ENCODE data around the gene TMEM154.

Gene TMEM154

DNA sequence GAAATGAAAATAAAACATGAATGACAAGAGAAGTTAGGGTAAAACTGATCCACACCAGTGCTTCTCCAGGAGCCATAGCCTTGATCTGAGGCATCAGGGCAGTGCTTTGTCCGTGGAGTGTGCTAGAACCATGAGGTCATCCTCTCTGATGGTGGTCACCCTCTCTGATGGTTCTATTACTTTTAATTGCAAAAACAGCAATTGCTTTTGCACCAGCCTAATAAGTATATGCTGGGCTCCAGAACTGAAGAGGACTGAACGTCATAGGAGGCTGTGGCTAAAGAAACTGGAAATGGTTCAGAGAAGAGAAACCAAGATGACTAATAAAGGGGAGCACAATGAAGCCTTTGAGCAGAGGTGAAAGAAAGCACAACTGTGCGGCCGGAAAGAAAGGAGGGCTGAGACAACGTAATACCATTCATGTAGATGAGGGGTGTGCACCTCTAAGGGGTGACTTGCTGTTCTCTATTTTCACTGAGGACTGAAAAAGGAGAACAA, 17.0 kb upstream of the TMEM154 start:
- peak in 1 of 2 donors; percentile 46 for DNase-seq (ENCODE audit: low read depth in 2 of 2)

- DNase-seq (ENCODE audit: low read depth in 2 of 2), result no peak
Measured at GRCh38 chr4:152693871-152694270, 14.1 kb upstream of the TMEM154 start.

DNA sequence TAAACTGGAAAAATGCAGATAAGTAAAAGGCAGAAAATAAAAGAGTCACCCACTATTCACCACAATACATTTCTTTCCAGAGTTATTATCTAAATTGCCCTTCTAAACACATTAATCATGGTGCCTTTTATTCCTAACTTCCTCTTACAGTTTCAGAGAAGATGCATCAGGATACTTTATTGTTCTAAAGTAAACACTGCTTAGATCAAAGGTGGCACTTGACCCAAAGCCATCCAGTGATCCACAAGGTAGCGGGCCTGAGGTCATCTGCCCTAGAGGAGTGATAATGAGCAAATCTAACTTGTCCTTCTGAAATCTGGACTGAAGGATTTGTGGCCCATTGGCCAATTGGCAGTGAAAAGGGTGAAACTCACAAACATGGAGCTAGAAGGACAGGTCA, 12.0 kb upstream of the TMEM154 start:
- no peak for DNase-seq (ENCODE audit: low read depth in 2 of 2)

DNA sequence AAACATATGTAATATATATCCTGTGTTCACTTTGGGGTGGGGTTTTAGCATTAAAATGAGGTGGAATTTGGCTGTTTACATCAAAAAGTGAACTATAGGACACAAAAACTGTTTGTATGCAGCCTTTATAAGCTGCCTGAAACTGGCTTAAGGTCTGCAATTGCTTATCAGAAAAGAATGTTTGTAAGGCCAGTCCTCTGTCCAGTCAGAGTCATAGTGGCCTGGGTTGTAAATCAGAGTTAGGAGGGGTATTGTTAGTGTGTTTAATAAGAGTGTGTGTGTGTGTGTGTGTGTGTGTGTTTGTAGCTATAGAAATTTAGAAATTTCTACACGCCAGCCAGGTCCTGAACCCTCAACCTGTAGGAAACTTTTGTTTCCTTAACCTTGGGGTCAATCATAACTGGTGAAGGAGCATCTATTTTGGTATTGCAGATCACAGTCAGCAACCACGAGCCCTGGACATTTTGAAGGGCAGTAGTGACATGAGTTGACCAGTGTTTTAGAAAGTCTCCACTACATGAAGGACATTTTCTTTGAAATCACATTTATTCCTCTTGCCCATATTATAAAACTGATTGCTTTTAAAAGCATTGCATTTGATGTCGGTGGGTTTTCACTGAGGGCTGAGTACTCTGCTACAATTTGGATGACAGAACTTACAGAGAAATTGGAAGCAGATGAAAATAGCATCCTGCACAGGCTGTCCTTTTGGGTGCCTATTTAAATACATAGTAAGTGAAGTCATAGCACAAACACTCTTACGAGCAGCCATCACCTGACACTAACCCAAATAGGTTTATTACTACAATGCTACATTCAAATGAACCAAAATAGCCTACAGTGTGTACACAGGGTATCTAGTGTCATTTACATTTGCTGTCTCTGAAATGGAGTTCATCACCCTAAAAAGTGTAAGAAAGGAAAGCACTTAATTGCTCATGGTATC, 11.2 kb upstream of the TMEM154 start:
- no peak for DNase-seq (ENCODE audit: low read depth in 2 of 2)

- no peak for DNase-seq (ENCODE audit: low read depth in 2 of 2)
Measured at GRCh38 chr4:152689615-152690501, 10.1 kb upstream of the TMEM154 start.

GRCh38 chr4:152687974-152688599, 8.3 kb upstream of the TMEM154 start:
- DNase-seq (ENCODE audit: low read depth in 2 of 2), result no peak

DNA sequence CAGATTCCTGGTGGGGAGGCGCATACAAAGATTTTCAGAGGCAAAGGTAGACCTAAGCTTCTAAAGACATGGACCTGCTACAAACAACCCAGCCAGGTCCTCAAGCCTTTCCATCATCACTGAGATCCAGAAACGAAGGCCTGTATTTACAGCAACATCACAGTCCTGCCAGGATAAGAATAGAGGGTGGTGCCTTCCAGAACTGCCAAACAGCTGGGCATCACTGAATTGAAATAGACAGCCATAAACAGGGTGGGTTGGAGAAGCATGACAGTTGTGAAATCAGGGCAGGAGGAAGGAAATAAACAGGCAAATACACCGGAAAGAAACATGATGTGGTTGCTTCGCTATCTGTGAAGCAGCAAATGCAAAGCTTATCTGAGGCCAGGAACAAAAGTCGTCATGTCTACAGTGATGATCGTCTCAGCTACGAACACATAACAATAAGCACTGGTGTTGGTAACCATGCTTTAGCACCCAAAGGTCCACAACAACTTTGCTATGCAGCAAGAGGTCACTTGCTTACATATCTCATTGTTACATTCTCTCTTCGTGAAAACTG, 6.7 kb upstream of the TMEM154 start:
- DNase-seq (ENCODE audit: low read depth in 2 of 2), result no peak

- DNase-seq (ENCODE audit: low read depth in 2 of 2), result no peak
Measured at GRCh38 chr4:152684587-152684986, 4.8 kb upstream of the TMEM154 start.

GRCh38 chr4:152684007-152684406, 4.2 kb upstream of the TMEM154 start:
- DNase-seq (ENCODE audit: low read depth in 2 of 2), result no peak

DNA sequence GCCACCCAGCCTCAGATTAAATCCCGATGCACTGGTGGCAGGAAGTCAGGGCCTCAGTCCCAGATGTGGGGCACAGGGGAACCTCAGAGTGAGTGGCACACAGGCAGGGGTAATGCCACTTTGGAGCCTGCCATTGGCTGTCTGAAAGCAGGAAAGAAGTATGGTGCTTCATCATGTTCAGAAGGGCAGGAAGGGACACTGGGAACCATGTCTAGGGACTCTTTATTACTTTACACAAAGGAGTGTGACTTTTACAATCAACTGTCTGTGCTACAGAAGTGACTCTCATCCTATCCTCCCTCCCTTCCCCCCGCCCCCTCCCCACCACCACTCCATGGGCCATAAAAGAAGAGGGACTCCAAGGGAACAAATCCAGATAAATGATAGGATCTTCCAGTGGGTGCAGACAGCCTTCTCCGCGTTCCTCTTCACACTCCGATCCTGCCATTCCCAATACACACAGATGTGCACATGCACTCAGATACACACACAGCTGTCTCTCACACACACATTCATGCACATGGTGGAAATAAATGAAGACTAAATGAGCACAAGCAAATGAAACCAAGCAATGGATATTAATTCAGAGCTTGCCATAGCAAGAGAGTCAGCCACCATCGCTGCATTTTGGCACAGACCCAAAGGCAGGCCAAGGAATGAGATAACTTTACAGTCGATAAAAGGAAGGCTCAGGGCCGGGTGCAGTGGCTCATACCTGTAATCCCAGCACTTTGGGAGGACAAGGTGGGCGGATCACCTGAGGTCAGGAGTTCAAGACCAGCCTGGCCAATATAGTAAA, 2.5 kb upstream of the TMEM154 start:
- no peak for DNase-seq (ENCODE audit: low read depth in 2 of 2)

- DNase-seq (ENCODE audit: low read depth in 2 of 2), result no peak
Measured at GRCh38 chr4:152680988-152681603, 1.3 kb upstream of the TMEM154 start.

DNA sequence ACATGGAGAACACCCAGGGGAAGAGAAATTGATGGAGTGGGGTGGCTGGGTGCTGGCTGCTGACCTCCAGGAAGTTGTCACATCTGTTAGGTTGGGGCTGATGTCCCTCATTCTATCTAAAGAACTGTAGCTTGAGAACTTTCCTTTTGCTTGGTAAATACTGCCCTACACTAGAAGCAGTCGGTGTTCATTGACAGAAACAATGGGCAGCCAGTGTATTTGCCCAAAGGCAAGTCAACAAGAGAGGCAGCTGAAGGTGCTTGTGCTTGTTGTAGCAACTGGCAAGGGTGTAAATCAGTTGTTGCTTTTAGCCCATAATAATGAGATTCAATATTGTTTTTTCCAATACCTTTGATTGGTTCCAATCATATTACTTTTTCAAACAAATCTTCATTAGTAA, 956 bp downstream of the TMEM154 start:
- DNase-seq (ENCODE audit: low read depth in 2 of 2), result no peak

GRCh38 chr4:152677117-152677516, 2.7 kb downstream of the TMEM154 start:
- DNase-seq (ENCODE audit: low read depth in 2 of 2), result no peak

DNA sequence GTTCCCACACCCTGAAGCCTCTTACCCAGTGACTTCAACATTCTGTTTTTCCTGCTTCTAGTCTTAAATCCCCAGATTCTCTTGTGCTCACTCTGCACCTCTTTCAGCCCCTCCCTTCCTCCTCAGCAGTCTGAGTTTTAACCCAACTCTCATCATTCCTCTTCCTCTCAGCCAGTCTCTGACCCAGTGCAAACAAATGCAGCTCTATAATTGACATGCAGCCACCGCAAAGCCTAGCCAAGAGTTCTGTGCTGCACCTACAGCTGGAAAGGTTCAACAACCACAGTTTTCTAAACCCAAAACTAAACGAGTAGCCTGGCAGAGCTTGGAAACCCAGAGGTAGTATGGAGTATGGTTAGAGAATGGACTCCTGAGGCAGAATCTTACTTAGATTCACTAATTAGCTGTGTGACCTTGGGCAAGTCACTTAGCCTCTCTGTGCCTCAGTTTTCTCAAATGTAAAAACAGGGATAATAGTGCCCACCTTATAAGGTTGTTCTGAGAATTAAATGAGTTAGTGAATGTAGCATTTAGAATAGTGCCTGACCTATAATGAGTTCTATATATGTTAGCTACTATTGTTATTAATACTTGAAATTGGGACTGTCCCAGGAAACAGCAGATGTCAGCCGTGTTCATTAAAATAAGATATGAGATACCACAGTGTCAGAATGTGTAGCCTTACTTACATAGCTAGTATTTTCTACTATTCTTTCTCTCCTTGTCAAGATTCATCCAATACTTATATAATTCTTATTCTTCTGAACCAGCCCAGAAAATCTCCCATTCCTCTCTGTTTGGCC, 3.5 kb downstream of the TMEM154 start:
- no peak for DNase-seq (ENCODE audit: low read depth in 2 of 2)

- no peak for DNase-seq (ENCODE audit: low read depth in 2 of 2)
Measured at GRCh38 chr4:152674359-152674758, 5.4 kb downstream of the TMEM154 start.

DNA sequence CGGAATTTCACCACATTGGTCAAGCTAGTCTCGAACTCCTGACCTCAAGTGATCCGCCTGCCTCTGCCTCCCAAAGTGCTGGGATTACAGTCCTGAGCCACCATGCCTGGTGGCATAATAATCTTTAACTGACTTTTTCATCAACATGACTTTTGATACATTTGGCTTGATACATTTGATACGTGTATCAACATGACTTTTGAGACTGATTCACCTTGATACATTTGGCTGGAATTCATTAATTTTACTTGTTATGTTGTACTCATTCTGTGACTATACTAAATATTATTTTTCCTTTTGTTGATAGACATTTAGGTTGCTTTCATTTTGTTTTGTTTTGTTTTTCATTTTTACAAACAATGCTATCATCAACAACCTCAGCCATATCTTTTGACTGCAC, 6.3 kb downstream of the TMEM154 start:
- no peak for DNase-seq (ENCODE audit: low read depth in 2 of 2)

DNA sequence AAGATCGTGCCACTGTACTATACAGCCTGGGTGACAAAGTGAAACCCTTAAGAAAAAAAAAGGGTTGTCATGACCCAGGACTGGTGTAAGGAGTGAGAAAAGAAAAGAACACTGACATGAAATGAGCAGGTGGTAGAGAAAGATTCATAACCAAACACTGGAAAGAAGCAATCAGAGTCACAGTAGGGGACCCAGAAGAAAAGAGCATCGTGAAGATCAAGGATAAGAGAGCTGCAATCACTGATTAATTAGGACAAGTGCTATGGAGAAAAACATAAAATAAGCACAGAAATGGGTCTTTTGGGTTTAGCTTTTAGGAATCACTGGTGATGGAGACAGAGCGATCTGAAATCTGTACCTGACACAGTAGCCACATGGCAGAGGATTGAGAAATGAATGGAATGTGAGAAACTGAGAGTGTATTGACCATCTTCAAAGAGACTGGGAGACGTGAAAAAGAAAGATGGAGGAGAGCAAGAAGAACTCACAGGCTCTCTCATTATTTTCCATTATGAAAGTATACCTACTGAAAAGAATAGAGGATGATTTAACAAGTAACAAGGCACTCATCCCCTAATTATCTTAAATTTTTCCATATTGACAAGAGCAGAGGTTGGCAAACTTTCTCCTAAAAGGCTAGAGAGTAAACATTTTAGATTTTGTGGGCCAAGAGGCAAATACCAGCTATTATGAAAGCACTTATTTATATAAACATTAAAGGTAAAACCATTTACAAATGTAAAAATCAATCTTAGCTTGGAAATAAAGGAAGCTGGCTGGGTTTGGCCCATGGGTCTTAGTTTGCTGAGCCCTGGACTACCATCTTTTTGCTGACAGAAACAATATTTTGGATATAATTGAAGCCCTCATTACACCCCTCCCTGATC, 7.3 kb downstream of the TMEM154 start:
- DNase-seq (ENCODE audit: low read depth in 2 of 2), result no peak

GRCh38 chr4:152668338-152668964, 11.3 kb downstream of the TMEM154 start:
- DNase-seq (ENCODE audit: low read depth in 2 of 2), result no peak
